HG02970 (cell line): ENCODE measurements around the gene GTF2H1.
"Not testable (repeated sequence)": the region's sequence is repeated elsewhere in the genome, so short reads cannot be mapped to it uniquely, and the experiment has no call there.

ENCODE experiments used
- ATAC-seq: cut with Tn5 transposase; IDR thresholded peaks from one replicate; pipeline ENCODE4 v1.9.1; 2021; ENCODE audit warnings: mild to moderate bottlenecking, moderate library complexity, moderate number of reproducible peaks; ENCODE audit not compliant: unreplicated experiment, low FRiP score

GTF2H1 gene

DNA sequence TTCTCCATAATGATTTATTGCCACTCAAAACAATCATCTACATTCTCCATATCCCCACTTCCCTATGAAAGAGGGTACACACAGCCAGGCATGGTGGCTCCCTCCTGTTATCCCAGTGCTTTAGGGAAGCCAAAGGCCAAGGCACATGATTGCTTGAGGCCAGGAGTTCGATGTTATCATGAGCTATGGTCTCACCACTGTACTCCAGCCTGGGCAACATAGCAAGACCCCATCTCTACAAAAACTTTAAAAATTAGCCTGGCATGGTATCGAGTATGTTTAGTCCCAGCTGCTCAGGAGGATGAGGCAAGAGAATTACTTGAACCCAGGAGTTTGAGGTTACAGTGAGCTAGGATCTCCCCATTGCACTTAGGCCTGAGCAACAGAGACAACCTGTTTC lies 6.5 kb upstream of the GTF2H1 start:
- no peak for ATAC-seq

- no peak for ATAC-seq
Observed at GRCh38 chr11:18317551-18317950, 4.8 kb upstream of the GTF2H1 start.

DNA sequence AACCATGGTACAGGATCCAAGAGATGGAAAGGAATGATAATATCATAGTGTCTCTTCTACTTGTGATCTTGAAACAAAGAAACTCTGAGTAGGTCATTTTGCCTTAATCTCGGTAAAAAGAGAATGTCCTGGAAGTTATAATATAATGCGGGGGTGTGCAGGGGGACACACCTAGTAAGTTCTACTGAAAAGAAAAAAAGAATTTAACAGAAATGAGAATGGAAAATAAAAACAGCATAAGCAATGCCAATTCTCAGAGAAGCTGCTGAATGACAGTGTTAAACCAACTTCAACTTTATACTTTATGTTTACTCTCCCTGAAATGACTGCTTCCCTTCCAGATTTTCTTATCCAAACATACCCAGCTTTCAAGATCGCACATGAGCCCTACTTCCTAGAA lies 2.5 kb upstream of the GTF2H1 start:
- no peak for ATAC-seq

- ATAC-seq: no peak
Observed at GRCh38 chr11:18320617-18321016, 1.8 kb upstream of the GTF2H1 start.

- ATAC-seq: peak; percentile 8
Observed at GRCh38 chr11:18321578-18321968, 794 bp upstream of the GTF2H1 start.

DNA sequence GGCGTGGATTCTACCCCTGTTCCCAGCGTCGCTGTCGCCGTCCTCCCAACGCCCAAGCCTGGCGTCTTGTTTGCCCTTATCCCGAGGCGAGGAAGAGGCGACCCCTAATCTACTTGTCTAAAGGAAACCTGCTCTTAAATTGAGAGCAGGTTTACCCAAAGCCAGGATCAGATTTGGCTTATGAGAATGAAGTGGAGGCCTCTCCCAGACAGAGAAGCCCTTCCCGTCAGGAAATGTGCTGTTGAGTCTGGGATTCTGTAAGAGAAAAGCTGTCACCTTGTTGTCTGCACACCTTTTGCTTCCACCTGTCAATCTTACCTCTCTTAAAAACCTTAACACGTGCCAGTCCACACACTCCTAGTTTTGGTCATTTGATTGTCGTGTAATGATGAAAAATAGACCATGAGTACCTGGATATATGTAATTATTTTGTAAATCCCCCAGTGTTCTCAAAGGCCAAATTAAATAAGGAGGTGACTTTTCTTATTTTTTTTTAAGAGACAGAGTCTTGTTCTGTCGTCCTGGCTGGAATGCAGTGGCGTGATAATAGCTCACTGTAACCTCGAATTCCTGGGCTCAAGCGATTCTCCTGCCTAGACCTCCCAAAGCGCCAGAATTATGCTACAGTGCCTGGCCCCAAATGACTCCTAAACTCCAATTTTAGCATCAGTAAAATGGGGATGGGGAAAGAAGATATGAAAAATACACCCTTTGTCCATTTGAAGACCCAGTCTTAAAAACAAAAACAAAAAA lies 627 bp downstream of the GTF2H1 start:
- ATAC-seq: no peak

GRCh38 chr11:18323881-18324280 lies 1.5 kb downstream of the GTF2H1 start:
- not testable (repeated sequence) for ATAC-seq

DNA sequence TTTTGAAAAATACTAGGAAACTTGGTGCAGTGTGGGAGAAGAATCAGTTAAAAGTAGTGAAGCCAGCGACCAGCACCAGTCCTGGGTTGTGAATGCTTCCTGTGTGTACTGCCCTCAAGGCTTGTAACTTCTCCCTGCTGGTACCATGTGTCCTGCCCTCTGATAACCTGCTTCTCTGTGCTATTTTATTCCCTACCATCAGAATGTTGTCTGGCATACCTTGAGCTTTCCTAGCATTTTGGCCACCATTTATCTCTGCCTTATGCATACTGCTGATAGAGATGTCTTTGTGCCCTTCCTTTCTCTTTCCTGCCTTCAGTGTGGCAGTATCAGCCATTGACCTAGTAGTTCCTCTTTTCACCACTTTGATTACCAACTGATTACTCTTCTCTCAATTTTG lies 2.0 kb downstream of the GTF2H1 start:
- no peak for ATAC-seq

DNA sequence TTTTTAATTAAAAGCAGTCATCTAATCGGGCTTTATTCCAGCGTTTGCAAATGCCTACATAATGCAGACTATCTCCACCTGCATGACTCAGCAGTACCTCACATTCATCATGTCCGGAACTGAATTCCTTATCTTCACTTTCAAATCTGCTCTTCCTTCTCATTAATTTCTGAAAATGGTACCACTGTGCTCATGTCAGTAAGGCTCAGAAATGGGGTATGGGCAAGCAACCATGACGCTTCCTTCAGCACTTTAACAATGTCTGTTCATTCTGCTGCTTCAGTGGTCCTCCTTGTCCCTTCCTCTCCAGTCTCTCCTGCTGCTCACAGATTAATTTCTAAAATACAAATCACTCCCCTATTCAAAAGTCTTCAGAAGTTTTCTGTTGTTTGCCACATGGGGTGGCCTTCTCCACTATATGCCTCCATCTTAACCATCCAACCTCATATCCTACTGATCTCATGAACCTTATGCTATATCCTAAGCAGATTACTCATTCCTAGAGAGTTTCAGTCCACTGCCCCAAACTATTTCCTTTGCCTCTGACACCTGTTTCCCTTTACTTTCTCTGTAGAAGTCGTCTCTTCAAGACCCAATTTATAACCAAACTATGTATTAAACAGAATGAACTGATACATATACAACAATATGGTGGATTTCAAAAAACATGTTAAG lies 7.0 kb downstream of the GTF2H1 start:
- ATAC-seq: no peak

GRCh38 chr11:18330921-18331320 lies 8.6 kb downstream of the GTF2H1 start:
- no peak for ATAC-seq

DNA sequence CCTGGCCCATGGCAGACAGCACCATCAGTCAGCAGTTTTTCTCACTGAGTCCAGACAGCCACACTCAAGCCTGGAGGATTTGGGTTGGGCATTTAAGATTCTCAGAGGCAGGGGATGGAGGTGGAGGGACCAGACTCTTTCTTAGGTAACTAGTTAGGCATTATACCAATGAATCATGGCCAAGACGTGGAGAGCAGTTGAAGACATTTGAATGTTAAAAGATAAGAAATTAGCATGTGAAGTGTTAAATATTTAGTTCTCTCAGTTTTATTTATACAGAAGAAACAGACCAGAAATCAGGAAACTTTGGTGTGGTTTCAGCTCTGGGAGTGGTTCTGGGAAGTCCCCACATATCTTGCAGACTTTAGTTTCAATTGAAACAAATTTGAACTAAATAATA lies 9.9 kb downstream of the GTF2H1 start:
- no peak for ATAC-seq

GRCh38 chr11:18332891-18333290 lies 10.5 kb downstream of the GTF2H1 start:
- ATAC-seq: no peak

GRCh38 chr11:18347471-18348125 lies 25.2 kb downstream of the GTF2H1 start:
- ATAC-seq: no peak

DNA sequence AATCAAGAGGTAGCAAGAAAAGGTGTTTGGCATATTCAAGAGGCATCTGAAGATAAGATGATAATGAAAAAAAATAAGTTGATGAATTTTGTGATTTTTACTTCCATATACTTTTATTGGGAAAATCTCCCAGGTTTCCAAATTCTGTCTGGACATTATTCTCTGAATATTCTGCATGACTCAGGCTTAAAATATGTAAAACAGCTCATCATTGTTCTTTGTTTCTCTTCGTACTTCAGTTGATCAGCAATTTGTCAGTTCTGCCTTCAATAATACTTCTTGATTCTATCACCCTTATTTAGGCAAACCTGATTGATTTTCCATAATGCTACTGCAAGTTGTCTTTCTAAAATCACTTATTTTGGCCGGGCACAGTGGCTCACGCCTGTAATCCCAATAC lies 30.2 kb downstream of the GTF2H1 start:
- ATAC-seq: no peak

DNA sequence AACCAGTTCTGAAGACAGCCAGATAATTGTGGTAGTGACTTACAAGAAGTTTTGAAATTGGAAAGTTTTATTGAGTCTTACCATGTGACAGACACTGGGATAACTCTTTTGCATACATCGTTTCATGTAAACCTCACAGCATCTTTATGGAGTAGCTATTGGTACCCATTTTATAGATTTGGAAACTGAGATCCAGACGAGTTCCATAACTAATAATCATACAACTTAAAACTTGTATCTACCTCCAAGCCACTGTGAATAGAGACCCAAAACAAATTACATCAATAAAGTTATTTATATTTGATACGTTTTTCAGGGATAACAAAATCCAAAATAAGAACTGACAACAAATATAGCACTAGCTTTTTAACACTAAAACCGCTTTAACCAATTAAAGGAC lies 36.3 kb downstream of the GTF2H1 start:
- ATAC-seq: no peak

- ATAC-seq: no peak
Observed at GRCh38 chr11:18361154-18361553, 38.8 kb downstream of the GTF2H1 start.

DNA sequence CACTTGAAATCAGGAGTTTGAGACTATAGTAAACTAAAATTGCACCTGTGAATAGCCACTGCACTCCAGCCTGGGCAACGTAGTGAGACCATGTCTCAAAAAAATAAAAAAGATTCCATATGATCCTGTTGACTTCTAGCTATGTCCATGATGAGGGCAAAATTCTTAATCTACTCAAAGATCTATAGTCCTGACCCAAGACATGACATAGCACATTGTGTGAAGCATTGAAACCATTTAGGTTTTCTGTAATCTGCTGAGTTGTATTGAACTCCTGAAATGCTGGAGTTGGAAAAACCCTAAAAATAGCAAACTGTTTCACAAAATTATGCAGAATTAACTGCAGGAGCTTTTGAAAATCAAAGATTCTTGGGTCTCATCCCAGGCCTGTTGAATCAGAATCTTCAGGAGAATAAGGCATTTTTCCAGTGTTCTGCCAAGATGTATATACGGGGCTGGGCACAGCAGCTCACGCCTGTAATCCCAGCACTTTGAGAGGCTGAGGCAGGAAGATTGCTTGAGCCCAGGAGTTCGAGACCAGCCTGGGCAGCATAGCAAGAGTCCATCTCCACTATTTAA lies 42.2 kb downstream of the GTF2H1 start:
- no peak for ATAC-seq

DNA sequence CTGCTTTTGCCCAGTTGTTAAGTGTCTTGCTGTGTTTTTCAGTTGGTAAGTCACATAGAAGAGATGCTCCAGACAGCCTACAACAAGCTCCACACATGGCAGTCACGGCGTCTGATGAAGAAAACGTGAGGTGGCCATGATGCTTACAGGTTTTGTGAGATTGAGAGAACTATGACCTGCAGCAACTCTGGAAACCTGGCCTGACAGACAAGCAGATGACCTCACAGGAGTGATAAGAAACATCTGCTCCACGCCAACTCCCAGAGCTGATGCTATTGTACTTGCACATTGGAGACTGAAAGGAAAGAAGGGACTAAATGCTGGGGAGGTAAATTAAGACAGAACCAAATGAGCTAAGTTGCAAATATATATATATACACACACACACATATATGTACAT lies 43.4 kb downstream of the GTF2H1 start:
- no peak for ATAC-seq

DNA sequence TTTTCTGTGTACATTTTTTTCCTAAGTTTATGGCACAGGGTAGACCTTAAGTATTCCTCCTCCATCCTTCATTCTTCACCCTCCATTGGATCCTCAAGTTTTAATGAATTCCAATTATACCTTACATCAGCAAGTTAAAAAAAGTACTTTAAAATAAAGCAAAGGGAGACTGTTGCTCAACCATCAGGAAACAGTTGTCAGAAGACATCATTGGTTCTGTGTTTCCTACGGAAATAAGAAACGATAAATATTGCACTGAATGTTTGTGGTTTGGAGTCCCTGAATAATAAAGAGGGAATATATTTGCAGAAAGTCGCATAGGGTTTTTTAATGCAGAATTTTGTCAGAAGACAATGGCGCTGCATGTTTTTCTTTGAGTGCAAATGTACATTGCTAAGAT lies 43.9 kb downstream of the GTF2H1 start:
- no peak for ATAC-seq

DNA sequence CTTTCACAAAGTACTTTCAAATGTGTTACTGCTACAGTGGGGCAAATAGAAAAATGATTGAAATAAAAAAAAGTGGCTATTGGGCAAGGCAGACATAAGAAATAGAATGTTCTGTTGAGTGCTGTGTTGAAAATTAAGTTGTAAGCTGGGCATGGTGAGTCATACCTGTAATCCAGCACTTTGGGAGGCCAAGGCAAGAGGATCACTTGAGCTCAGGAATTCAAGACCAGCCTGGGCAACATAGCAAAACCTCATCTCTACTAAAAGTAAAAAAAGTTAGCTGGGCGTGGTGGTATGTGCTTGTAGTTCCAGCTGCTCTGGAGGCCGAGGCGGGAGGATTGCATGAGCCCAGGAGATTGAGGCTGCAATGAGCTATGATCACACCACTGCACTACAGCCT lies 45.1 kb downstream of the GTF2H1 start:
- ATAC-seq: no peak

DNA sequence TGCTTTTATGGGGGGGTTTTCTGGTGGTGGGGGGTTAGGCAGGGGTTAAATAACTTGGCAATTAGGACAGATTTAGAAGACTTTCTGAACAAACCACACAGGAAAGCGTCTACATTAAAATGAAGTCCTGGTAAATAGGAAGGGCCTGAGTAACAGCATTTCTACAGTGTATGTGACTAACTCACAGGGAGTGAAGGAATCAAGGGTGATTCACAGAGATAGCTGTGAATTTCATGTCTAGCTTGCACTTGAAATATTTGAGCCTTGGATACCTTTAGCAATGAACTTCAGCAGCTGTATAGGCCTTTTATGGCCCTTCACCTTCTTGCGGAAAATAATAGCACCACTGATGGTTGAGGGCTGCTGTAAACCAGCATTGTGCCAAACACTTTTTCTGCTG lies 45.9 kb downstream of the GTF2H1 start:
- ATAC-seq: no peak
